Measurements from ENCODE around the gene SPTB.
A peak's percentile ranks its signal among the peaks of the same experiment; 100 is the strongest.

Gene SPTB

DNA sequence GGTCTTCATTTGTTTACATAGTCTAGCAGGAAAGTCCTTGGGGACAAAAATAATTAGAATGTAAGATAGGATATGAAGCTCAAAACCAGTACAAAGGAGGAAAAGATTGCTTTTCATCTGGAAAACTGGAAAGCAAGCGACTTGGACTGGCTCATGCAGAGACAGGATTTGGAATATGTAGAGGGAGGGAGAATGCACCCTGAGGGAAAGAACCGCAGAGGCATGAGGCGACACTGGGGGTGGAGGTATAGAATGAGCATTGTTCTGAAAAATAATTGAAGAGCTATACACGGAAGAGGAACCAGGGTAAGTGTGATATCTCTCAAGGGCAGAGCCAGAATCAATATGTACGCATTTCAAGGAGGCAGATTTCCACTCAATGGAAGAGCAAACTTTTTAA is 90.0 kb downstream of the SPTB start:
- peak; percentile 25 for DNase-seq (ENCODE audit: low spot score)

DNA sequence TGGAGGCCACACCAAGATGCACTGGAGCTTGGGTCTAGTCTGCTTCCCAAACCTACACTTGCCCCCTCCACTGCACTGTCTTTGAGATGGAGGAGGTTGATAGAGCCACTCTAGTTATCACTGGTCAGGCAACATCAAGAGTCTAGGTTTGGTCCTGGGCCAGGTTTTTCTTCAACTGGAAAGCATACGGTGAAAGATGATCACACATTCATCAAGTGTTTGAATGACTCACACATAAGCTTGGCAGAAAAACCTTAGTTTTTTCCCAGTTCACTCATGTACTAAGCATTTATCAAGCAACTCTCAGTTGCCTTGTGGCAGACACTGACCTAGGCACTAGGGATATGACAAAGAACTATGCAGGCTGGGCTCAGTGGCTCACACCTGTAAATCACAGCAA is 91.0 kb downstream of the SPTB start:
- peak; percentile 82 for DNase-seq (ENCODE audit: low spot score)

GRCh38 chr14:64787619-64788018 is 92.1 kb downstream of the SPTB start:
- no peak for DNase-seq (ENCODE audit: low spot score)

DNA sequence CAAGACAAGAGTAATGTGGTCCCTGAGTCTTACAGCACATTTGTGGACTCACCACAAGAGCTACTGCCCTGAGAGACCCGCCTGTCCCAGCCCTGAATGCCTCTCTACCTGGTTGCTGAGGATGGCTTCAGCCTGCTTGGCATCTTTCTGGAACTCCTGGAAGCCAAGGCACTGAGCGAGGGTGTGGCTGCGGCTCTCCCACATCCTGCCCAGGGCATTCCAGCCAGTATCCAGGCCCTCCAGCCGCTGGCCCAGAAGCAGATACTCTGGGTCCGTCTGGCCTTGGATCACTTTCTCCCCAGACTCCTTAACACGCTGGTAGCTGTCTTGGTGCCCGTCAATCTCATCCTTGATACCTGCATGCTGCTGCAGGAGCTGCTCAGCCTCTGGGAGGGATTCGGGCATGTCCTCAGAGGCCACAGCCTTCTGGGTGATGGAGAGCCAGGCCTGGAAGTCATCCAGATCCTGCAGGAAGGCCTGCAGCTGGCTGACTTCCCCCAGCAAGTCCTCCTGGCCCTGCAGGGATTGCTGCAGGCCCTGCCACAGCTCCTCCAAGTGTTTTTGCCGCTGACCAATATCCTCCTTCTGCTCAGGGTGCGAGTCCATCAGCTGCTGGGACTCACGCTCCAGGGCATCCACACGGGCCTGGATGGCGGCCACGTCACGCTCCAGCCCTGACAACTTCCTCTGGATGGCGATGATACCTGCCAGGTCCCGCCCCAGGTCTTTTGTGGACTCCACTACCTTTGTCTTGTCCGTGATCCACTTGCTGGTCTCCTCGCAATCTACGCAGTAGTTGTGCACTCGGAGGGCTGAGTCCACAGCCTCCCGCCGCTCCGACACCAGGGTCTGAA is 93.2 kb downstream of the SPTB start:
- no peak for DNase-seq (ENCODE audit: low spot score)

DNA sequence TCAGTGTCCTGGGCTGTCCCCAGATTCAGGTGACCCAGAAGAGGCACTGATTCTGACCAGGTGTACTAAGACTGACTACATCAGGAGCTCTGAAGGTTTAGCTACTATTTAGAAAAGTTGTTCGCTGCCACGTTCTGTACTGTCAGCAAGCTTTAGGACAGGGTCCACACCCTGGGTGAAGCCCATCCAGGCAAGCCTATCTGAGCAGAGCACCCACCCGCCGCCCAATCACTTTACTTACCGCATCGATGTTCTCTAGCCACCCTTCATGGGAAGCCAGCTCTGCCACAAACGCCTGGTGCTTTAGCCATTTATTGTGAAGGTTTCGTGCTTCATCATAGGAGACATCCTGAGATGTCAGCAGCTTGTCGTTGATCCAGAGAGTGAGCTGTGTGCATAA is 95.7 kb downstream of the SPTB start:
- no peak for DNase-seq (ENCODE audit: low spot score)

DNA sequence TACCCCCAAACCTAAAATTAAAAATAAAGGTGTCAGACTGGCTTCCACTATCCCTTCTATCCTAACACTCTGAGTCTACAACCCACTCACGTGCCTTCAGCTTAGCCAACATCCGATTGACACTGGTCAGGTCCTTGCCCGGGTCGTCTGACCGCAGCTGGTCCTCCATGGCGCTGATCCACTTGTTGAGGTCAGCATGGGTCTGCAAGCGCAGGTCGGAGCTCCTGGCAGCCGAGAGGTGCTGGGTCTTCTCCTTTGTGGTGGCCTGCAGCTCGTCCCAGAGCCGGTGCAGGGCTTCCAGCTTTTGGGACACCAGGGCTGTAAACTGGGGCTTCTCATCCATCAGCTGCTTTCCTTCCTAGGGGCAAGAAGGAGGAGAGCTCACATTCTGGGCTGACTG is 97.5 kb downstream of the SPTB start:
- DNase-seq (ENCODE audit: low spot score) = no peak

DNA sequence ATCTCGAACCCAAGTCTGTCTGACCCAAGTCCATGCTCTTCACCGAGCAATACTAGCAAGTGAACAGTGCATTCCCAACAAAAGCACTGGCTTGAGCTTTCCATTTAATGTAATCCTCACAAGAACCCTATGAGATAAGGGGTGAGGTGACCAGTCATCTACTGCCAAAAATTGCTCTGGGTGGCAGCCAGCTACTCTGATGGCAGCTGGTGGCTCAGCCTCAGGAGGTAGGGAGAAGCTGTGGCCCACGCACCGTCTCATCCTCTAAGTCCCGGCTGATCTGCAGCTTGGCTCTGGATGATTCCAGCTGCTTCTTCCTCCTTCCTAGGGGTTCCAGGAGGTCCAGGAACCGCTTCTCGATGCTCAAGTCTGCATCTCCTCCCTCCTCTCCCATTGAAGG is 100.2 kb downstream of the SPTB start:
- no peak for DNase-seq (ENCODE audit: low spot score)

DNA sequence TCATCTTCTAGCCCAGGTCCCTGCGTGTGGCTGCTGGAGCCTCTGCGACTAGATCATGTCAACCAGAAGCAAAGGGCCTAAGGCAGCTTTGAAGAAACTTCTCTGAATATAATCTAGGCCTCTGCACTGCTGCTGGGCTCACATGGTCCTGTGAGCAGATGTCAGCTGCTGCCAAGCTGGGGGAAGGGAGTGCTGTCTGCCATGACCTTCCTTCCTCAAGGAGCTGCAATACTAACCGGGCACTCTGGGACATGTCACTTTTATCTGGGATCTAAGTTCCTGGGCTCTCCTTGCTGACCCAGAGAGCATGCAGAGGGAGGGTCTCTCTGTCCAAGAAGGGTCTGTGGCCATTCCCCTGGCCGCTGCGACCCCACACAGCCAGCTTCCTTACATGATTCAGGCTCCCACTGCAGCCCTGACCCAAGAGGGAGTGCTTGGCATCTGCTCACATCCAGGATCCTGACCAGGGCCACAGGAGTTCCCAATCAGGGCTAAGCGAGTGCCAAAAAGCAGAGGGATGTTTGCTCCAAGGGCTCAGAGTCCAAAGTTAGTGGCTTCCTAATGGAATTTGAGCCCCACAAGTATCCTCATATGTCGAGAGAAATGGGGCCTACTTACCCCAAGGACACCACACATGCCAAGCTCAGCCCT is 101.5 kb downstream of the SPTB start:
- DNase-seq (ENCODE audit: low spot score) = no peak

DNA sequence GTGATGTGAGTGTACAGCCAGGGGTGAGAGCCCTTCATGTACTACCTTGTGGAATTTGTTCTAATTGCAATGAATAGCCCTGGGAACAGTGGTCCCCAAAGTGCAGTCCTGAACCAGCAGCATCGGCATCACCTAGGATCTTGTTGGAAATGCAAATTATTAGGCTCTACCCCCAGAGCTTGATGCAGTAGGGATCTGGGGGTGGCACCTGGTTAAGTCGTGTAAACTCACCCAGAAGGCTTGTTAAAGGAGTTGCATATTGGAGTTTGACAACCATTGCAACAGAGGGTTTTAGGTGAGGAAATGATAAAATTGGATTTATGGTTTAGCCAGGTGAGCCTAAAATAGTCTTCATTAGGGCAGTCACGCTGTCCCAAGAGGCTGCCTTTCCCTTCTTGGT is 102.2 kb downstream of the SPTB start:
- DNase-seq (ENCODE audit: low spot score) = no peak

GRCh38 chr14:64775081-64775777 is 104.5 kb downstream of the SPTB start:
- no peak for DNase-seq (ENCODE audit: low spot score)

DNA sequence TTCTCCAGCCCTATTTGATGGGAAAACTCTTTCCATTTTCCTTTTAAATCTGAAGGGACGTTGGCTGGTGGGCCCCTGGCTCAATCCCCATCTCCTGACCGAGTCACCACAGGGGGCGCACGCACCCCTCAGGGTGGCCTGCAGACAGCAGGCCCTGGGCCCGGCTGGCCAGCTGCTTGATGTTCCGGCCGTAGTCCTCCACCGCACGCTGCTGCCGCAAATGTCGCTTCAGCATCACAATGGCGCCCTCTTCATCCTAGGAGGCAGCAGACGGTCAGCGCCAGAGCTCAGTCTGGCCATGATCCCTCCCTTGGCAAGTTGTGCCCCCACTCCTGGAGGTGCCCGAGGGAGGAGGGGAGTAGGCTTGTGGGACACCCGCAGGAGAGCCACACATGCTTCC is 105.4 kb downstream of the SPTB start:
- DNase-seq (ENCODE audit: low spot score) = no peak

DNA sequence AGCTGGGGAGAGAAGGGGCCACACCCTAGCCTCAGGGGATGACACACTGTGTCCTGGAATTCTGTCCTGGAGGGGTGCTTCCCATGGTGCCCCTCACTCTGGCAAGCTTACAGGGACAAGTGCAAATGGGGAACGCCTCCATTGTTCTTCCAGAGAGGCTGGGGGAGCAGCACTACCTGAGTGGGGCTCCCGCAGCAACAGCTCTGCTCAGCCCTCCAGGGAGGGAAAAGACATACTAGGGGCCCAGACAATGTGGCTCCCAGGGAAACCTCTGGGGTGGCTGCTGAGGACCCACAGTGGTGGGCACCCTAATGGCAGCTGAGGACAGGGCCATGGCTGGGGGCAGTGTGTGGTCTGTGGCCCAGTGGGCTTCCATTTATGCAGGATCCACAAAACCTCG is 106.1 kb downstream of the SPTB start:
- DNase-seq (ENCODE audit: low spot score) = no peak

DNA sequence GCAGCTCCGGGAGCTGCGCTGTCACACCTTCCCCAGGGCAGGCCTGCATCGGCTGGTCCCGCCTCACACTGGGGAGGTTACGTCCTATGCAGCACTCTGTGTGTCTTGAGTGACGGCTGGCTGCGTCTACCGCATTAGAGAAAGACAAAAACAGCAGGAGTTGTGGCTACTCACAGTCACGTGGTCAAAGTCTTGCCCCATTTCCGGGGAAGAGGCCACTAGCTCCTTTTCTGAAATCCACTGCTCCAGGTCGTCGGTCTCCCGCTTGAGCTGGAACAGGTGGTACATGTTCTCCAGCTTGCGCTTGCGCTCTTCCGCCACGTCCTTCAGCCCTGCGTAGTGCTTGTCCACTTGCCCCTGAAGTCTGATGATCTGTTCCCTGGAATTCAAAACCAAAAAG is 106.7 kb downstream of the SPTB start:
- no peak for DNase-seq (ENCODE audit: low spot score)

- no peak for DNase-seq (ENCODE audit: low spot score)
Observed at GRCh38 chr14:64772397-64772950, 107.2 kb downstream of the SPTB start.

DNA sequence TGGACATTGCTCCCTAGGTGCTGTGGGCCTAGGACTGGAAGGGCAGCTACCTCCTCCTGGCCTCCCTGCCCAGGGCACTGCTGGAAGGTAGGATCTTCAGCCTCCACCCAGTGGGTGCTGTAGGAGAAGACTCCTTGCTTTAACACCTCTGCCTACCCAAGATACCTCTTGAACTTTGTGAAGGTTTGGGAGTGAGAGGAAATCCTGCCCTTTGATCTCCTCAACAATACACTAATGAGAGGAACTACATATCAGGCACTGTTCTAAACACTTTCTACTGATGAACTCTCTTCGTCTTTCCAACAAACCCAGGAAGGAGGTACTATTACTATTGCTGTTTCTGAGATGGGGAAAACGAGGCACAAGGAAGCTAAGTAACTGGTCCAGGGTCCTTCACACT is 108.5 kb downstream of the SPTB start:
- no peak for DNase-seq (ENCODE audit: low spot score)

DNA sequence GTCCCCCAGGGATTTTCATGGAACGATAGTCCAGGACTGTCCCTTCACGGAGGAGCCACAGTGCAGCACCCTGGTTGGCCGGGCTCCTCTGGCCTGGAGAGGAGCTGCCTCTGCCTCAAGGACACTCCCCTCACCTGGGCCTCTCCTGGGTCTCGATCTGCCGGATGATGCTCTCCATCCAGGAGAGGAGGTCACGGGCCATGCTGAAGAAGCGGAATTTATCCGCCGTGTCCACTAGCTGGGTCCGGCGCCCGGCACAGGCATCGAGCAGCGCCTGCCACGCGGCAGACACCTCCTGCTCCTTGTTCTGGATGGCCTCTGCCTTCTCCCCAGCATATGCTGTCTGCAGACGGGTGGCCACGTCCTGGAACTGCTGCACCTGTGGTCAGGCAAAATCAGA is 109.0 kb downstream of the SPTB start:
- no peak for DNase-seq (ENCODE audit: low spot score)

- no peak for DNase-seq (ENCODE audit: low spot score)
Observed at GRCh38 chr14:64769096-64770020, 110.3 kb downstream of the SPTB start.

GRCh38 chr14:64768401-64769095 is 111.2 kb downstream of the SPTB start:
- no peak for DNase-seq (ENCODE audit: low spot score)

DNA sequence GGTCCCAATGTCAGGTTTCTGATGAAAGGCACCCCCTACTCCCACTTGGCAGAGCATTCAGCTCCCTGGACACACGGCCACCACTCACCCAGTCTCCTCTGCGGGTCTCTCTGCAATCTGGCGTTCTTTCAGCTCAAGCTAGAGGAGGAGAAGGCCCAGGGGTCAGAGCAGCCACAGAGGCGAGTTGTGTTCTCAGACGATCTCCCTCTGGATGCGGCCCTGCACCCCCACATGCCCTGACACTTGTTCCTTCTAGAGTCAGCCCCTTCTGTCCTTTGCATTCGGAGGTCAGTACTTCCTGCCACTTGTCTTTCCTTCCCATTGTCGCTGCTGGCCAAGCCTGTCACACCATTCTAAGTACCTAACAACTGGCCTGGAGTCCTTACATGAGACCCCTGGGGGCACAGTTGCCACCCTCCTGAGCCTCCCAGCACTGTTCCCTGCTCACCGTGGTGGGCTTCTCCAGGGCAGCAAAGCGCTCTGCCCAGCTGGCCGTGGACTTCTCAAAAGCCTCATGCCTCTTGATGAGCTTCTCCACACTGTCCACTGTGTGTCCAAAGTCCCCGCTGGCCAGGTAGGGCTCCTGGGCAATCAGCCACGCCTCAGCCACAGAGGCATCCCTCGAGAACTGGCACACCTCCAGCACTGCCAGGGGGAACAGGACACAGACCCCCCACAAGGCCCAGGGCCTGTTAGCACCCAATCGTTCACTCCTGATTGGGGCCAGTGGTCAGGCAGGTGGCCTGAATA is 112.3 kb downstream of the SPTB start:
- DNase-seq (ENCODE audit: low spot score) = no peak

GRCh38 chr14:64766430-64767151 is 113.1 kb downstream of the SPTB start:
- no peak for DNase-seq (ENCODE audit: low spot score)

Data from COLO829 (cell line).